MG63 (cell line): ENCODE results near the gene LDLRAD3. TPM values are rescaled to one million over a fixed set of nuclear protein-coding genes. Genes with fewer than 3 reads are reported as not detected.

Experiments used
- DNase-seq: peaks from one replicate; pipeline ENCODE4 v3.0.0-alpha.2; 2020
- H3K27me3 ChIP-seq: fragments of 250-450 bp; sonication (Bioruptor Pico); 2 replicates; pipeline ENCODE4 v1.5.1; 2020; ENCODE audit warnings: mild to moderate bottlenecking, moderate library complexity
- H3K36me3 ChIP-seq: fragments of 250-450 bp; sonication (Bioruptor Pico); 2 replicates; pipeline ENCODE4 v1.5.1; 2020; ENCODE audit warnings: mild to moderate bottlenecking, moderate library complexity
- H3K4me3 ChIP-seq: fragments of 250-450 bp; sonication (Bioruptor Pico); 2 replicates; pipeline ENCODE4 v1.5.1; 2020; ENCODE audit warnings: mild to moderate bottlenecking, moderate library complexity
- H3K9me3 ChIP-seq: fragments of 250-450 bp; sonication (Bioruptor Pico); 2 replicates; pipeline ENCODE4 v1.5.1; 2020; ENCODE audit warnings: mild to moderate bottlenecking, moderate library complexity
- total RNA-seq: library from RNA; depleted of rRNA; stranded (reverse); fragments of >200 nt; shearing (Covaris generic); gene quantifications from 2 replicates; pipeline ENCODE4 v1.2.3, GENCODE V29; 2014; ENCODE audit warnings: low replicate concordance

LDLRAD3 gene
- total RNA-seq, 1 experiment from 2014 or later: 1.6 TPM

DNA sequence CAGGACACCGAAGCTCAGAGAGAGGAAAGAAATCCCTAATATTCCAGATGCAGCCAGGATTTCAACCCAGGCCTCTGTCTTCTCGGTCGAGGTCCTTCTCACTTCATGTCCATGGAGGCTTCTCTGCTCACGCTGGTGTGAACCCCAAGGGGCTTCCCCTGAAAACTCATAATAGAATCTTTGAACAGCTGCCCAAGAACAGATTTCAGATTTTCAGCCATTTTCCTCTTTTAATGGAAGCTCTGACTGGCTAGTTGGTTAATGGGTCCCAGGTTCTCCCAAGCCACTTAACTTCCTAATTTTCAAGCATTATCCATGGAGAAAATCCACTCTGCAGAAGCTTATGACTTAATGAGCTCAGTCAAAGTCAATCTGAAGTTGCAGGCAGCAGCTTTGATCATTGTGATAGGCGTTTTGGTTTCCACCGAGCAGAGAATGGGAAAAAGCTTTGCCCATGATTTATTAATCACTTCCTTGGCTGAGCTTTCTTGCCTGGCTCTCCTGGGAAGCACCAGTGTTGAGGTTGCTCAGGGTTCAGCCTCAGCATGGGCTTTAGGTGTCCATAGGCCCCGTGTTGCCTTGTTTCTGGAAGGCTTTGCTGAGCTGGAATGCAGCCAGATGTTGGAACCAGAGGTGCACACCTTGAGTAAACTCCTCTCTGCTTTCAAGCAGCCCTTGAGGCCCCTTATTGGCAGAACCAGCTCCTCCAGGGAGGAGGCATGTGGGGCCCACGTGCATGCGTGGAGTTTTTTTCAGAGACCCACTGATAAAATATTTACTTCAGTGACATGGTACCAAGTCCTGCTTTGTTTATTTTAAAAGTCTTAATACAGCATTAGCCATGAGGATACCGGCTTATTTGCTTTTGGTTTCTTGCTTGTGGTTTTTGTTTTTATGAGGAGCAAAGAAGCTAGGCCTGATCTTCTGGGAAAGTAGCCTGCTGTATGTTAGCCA is 25.5 kb downstream of the LDLRAD3 start:
- no peaks in the 10 kb centered on the region for H3K36me3 ChIP-seq
- no peak for DNase-seq

DNA sequence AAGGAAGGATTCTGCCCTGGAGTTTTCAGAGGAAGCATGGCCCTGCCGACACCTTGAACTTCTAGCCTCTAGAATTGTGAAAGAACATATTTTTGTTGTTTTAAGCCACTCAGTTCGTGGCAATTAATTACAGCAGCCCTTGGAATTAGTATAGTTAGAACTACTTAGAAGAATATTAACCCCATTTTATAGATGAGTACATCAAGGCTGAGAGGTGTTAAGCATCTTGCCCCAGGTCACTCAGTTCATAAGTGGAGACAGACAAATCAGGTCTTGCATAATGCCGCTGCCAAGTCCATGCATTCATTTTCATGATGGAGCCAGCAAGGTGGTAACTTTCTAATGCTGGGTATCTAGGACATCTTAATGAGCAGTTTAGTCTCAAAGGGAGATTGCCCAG is 26.6 kb downstream of the LDLRAD3 start:
- no peaks in the 10 kb centered on the region for H3K27me3 ChIP-seq
- peaks cover 2% of the 10 kb centered on the region; the same call in 1 of the 2 replicates for H3K9me3 ChIP-seq
- H3K36me3 ChIP-seq: peaks cover 6% of the 10 kb centered on the region
- H3K4me3 ChIP-seq: no peak overlapping the region
- DNase-seq: no peak

More for the DNA sequence above, 25.5 kb downstream of the LDLRAD3 start:
- H3K27me3 ChIP-seq: no peaks in the 10 kb centered on the region
- H3K4me3 ChIP-seq: no peak overlapping the region
- H3K9me3 ChIP-seq: peaks cover 2% of the 10 kb centered on the region; the same call in 1 of the 2 replicates

DNA sequence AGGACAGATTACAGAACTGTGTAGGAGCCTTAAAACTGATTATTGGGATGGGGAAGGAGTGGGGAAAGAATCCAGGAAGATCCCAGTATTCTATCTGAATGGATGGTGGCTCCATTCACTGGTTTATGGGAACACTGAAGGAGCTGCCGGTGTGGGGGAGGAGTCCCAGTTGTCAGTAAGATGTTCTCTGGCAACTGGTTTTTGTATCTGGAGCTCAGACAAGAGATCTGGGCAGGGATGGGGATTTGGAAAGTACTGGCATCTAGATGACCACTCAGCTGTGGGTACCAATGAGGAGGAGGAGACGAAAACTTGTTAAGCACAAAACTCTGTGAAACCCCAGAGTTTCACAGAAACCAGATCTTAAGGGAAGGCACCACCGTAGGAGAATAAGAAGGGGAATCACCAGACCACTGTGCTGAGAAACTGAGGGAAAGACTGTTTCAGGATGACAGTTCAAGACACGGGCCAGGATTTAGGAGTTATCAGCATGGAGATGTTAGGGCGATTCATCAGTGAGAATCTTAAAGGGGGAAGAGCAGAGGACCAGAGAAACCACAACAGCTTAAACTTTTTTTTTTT is 28.1 kb downstream of the LDLRAD3 start:
- no peak overlapping the region for H3K4me3 ChIP-seq
- H3K9me3 ChIP-seq: peaks cover 2% of the 10 kb centered on the region; the same call in 1 of the 2 replicates
- DNase-seq: no peak
- H3K36me3 ChIP-seq: peaks cover 6% of the 10 kb centered on the region
- no peaks in the 10 kb centered on the region for H3K27me3 ChIP-seq

DNA sequence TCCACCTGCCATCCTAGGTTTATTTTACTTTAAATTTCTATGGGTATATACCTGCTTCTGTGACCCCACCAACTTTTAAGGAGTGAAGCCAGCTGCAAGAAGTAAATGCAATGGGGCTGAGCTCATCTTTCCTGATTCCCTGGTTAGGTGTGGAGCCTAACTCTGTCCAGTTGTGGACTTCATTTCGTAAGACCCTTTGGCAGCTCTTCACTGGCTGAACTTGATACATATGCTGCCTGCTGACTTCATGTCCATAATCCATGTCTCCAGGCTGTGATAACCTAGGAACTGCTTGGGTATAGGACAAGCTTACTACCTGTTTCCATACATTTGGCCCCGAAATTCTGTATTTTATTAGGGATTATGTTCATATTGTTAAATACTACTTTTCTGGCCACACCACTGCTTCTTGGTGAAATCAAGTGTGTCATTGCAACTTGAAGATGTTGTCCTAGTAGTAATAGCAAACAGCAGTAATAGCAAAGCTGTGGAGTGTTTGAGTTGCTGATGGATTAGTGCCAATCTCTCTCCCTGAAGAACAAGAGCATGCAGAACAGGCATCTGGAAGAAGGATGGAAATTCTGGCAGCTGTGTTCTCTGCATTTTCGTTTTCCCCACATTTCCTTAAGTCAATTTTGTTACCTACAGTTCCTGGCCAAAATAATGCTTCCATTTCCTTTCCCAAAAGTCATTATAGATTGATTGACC is 31.2 kb downstream of the LDLRAD3 start:
- Histone ChIP-seq H3K9me3 (peaks cover 2% of the 10 kb centered on the region; the same call in 1 of the 2 replicates), H3K4me3 (no peak overlapping the region), H3K36me3 (peaks cover 6% of the 10 kb centered on the region), H3K27me3 (no peaks in the 10 kb centered on the region)
- DNase-seq: no peak

DNA sequence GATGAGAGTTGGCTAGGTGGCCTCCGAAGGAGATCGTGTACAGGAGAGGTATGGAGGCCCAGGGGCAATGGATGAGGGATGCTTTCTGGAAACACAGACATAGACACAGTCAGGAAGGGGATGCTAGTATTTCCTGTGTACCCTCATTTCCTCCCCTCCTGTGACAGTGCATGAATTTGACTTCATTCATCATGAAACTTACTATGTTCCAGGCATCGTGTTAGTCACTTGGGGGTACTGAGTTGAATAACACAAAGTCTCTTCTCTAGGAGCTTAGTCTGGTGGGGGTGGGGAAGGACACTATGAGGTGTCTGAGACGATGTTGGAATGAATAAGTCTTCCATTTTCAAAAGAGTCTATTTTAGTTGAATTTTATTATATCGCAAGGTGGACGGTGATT is 32.6 kb downstream of the LDLRAD3 start:
- Histone ChIP-seq H3K36me3 (peaks cover 6% of the 10 kb centered on the region), H3K4me3 (no peak overlapping the region), H3K9me3 (peaks cover 2% of the 10 kb centered on the region; the same call in 1 of the 2 replicates), H3K27me3 (no peaks in the 10 kb centered on the region)
- no peak for DNase-seq

DNA sequence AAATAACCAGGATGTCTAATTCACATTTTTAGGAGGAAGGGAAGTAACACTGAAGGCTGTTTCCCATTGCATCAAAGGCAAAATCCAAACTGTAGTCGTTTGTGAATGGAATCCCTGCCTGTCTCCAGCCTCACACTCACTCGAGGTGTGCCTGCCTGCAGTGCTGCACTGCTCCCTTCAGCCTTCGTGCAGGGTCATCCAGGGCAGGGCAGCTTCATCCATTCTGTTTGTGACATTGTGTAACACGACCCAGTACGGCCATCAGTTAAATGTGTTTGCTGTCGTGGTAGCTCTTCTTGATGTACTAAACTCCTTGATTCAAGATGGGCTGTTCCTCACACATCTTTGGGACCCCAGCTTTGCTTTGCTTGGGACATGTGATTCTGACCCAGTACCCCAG is 34.3 kb downstream of the LDLRAD3 start:
- no peak overlapping the region for H3K4me3 ChIP-seq
- H3K27me3 ChIP-seq: no peaks in the 10 kb centered on the region
- peaks cover 2% of the 10 kb centered on the region; the same call in 1 of the 2 replicates for H3K9me3 ChIP-seq
- peaks cover 6% of the 10 kb centered on the region for H3K36me3 ChIP-seq
- DNase-seq: no peak

DNA sequence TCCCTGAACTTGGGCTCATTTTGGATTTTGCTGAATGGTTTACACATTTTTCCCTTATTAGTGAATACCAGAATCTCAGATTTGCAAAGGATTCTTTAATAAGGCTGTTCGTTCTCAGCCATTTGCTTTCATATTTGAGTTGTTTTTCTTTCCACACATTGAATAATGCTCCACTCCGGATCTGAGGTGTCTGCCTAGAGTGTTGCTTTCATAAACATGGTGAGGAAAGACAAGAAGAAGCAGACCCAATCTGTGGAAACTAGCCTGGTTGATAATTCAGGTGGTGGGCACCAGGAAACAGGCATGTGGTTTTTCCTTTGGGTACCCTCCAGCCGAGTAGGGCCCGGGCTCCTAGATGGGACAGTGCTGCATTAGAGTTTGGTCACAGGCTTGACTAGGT is 35.0 kb downstream of the LDLRAD3 start:
- H3K27me3 ChIP-seq: no peaks in the 10 kb centered on the region
- H3K36me3 ChIP-seq: peaks cover 6% of the 10 kb centered on the region
- DNase-seq: no peak
- no peaks in the 10 kb centered on the region; the same call in 1 of the 2 replicates for H3K9me3 ChIP-seq
- H3K4me3 ChIP-seq: no peak overlapping the region

DNA sequence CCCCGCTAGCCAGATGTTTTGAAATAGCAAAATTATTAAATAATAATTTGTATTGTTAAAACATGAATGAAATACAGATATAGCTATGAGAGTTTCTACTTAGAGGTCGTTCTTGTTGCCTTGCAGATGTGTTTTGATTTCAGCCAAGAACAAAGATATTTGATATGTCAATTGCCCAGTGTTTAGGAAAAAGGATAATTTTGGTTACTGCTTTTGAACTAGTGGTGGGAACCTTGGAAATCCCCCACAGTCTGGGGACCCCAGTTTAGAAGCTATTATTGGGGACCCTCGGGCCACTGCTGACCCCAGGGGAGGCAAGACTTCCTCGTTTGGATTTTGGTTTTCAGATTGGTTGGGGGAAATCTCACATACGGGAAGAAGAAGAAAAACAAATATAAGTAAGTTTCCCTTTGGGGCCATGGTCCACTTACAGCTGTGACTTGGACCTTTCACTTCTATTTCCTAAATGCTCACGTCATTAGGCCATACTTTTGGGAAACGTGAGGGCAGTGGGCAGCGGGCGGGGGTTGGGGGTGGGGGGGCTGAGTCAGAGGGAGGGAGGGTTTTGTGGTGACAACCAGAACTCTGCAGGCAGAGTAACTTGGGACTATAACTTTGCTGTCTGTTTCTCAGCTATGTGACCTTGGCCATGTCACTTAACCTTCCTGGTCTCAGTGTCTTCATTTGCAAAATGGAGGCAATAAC is 37.0 kb downstream of the LDLRAD3 start:
- H3K36me3 ChIP-seq: no peaks in the 10 kb centered on the region
- no peak overlapping the region for H3K4me3 ChIP-seq
- no peaks in the 10 kb centered on the region for H3K9me3 ChIP-seq
- DNase-seq: no peak
- no peaks in the 10 kb centered on the region for H3K27me3 ChIP-seq

DNA sequence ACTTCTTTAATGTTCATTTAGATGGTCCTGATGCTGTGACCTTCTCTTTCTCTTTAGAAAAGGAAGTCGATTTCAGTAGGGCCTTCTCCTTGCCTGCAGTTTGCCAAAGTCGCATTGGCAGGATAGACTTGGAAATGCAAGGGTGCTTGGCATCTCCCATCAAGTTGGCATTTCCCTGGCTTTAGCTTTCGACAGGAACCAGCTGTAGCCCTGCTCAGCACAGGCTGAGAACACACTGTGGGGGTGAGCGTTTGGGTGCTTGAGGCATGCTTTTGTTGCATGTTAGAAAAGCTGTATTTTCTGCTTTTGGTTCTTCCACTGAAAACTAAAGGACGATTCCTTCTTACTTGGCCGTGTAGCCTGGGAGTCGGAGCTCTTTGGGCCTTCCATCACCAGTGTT is 37.7 kb downstream of the LDLRAD3 start:
- peak; percentile 75 for DNase-seq
- Histone ChIP-seq H3K9me3 (no peaks in the 10 kb centered on the region), H3K4me3 (no peak overlapping the region), H3K27me3 (no peaks in the 10 kb centered on the region), H3K36me3 (no peaks in the 10 kb centered on the region)

DNA sequence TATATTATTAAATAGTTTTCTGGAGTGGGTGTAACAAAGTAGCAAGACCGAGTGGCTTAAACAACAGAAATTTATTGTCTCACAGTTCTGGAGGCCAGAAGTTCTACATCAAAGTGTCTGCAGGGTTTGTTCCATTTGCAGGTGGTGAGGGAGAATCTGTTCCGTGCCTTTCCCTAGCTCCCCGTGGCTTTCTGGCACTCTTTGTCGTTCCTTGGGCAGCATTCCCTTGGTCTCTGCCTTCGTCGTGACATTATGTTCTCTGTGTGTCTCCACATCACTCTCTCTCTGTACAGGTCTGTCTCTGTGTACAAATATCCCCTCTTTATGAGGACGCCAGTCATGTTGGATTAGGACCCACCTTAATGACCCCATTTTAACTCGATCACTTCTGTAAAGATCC is 38.2 kb downstream of the LDLRAD3 start:
- no peak for DNase-seq
- no peak overlapping the region for H3K4me3 ChIP-seq
- H3K9me3 ChIP-seq: no peaks in the 10 kb centered on the region
- H3K36me3 ChIP-seq: no peaks in the 10 kb centered on the region
- H3K27me3 ChIP-seq: no peaks in the 10 kb centered on the region

DNA sequence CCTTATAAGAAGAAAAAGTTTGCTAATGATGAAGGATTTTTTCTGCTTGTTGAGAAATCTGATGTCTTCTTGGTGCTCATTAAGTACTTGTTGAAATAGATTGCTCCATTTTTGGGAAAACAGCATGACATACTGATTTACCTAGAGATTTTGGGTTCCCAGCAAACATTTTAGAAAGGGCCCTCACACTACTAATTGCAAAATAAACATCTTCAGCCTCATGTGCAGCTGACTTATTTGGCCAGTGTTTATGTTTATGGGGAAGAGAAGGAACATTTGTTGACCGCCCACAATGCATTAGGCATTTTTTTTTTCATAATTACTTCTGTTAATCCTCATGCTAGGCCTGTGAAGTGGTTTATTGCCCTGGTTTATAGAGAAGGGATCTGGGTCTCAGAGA is 40.1 kb downstream of the LDLRAD3 start:
- H3K4me3 ChIP-seq: no peak overlapping the region
- DNase-seq: no peak
- no peaks in the 10 kb centered on the region for H3K9me3 ChIP-seq
- H3K36me3 ChIP-seq: no peaks in the 10 kb centered on the region
- no peaks in the 10 kb centered on the region for H3K27me3 ChIP-seq

DNA sequence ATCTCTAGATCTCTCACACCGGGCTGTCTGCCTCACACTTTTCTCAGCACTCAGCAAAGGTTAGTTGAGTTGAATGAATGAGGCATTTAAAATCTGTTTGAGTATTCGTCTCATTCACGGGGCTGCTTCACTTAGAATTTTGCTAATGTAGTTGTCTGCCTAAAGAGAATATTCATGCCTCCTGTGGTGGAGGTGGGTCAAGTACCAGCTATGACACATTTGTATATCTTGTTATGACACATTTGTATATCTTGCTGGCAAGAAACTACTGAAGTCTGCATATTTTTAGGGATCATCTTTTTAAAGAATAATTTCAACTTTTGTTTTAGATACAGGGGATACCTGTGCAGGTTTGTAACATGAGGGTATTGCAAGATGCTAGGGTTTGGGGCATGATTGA is 43.1 kb downstream of the LDLRAD3 start:
- H3K9me3 ChIP-seq: no peaks in the 10 kb centered on the region; the same call in 1 of the 2 replicates
- no peaks in the 10 kb centered on the region for H3K36me3 ChIP-seq
- no peak overlapping the region for H3K4me3 ChIP-seq
- peak; percentile 28 for DNase-seq
- no peaks in the 10 kb centered on the region for H3K27me3 ChIP-seq

DNA sequence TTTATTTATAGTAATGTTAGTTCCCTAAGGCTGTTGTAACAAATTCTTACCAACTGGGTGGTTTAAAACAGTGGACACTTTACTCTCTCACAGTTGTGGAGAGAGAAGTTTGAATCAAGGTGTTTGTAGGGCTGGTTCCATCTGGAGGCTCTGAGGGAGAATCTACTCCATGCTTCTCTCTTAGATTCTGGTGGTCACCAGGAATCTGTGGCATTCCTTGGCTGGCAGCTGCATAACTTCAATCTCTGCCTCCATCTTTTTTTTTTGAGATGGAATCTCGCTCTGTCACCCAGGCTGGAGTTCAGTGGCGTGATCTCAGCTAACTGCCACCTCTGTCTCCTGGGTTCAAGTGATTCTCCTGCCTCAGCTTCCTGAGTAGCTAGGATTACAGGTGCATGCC is 46.3 kb downstream of the LDLRAD3 start:
- no peaks in the 10 kb centered on the region for H3K27me3 ChIP-seq
- no peak overlapping the region for H3K4me3 ChIP-seq
- peaks cover 2% of the 10 kb centered on the region; the same call in 1 of the 2 replicates for H3K36me3 ChIP-seq
- H3K9me3 ChIP-seq: peaks cover 5% of the 10 kb centered on the region; the same call in 1 of the 2 replicates
- no peak for DNase-seq

DNA sequence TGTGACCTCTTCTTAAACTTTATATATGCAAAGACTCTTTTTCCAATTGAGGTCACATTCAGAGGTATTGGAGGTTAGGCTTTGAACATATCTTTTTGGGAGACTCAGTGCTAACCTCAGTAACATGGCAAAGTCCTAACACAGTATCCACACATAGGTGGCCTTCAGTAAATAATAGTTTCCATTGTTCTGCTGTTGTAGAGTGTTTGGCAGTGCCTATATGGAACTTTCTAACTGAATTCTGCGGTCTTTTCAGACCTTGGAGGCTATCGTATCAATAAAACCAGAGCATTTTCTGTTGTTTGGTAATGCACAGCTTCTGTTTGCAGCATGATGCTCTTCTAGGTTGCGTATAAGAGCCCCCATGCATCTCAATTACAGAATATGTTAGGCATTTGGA is 47.0 kb downstream of the LDLRAD3 start:
- Histone ChIP-seq H3K9me3 (peaks cover 9% of the 10 kb centered on the region; the same call in 1 of the 2 replicates), H3K27me3 (no peaks in the 10 kb centered on the region), H3K36me3 (peaks cover 2% of the 10 kb centered on the region; the same call in 1 of the 2 replicates), H3K4me3 (no peak overlapping the region)
- DNase-seq: no peak

DNA sequence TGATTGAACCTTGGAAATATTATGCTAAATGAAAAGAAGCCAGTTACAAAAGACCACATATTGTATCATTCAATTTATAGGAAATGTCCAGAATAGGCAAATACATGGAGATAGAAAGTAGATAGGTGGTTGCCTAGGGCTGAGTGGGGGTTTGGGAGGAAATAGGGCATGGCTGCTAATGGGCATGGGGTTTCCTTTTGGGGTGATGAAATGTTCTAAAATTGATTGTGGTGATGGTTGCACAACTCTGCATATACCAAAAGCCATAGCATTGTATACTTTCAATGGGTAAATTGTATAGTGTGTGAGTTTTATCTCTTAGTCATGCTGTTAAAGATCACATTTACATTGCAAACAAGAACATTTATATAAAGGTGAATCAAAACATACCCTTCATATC is 48.7 kb downstream of the LDLRAD3 start:
- no peak for DNase-seq
- H3K27me3 ChIP-seq: no peaks in the 10 kb centered on the region
- no peak overlapping the region for H3K4me3 ChIP-seq
- H3K36me3 ChIP-seq: peaks cover 2% of the 10 kb centered on the region; the same call in 1 of the 2 replicates
- H3K9me3 ChIP-seq: peaks cover 12% of the 10 kb centered on the region; the same call in 1 of the 2 replicates

DNA sequence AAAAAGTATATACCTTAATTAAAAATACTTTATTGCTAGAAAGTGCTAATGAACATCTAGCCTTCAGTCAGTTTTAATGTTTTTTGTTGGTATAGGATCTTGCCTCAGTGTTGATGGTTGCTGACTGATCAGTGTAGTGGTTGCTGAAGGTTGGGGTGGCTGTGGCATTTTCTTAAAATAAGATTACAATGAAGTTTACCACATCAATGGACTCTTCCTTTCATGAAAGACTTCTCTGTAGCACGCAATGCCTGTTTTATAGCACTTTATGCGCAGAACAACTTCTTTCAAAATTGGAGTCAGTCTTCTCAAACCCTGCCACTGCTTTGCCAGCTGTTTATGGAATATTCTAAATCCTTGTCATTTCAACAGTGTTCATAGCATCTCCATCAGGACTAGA is 50.6 kb downstream of the LDLRAD3 start:
- Histone ChIP-seq H3K9me3 (peaks cover 12% of the 10 kb centered on the region; the same call in 1 of the 2 replicates), H3K36me3 (peaks cover 2% of the 10 kb centered on the region; the same call in 1 of the 2 replicates), H3K27me3 (no peaks in the 10 kb centered on the region), H3K4me3 (no peak overlapping the region)
- no peak for DNase-seq
